PC-9 (cell line): ENCODE results near the gene CKAP4. TPM values are rescaled to one million over a fixed set of nuclear protein-coding genes. Genes with fewer than 3 reads are reported as not detected.

Experiments
- BruUV-seq: library from RNA; stranded (reverse); fragments of 400-500 nt; replicated peaks from 2 replicates; lab custom pipeline; 2021; lab: Mats Ljungman, UMichigan
- CTCF ChIA-PET: fragments of 300-600 bp; sonication (Branson Sonifier 250); formaldehyde crosslinking; loops from one replicate; lab custom pipeline; 2022; ENCODE audit warnings: antibody characterized with exemption; lab: Charles Lee
- POLR2A ChIA-PET: fragments of 300-600 bp; sonication (Branson Sonifier 250); formaldehyde crosslinking; loops from one replicate; lab custom pipeline; 2022; ENCODE audit warnings: antibody characterized with exemption; ENCODE audit not compliant: unreplicated experiment; lab: Charles Lee
- DNase-seq, 2 experiments: peaks; one replicate each; pipeline versions ENCODE4 v3.0.0 to v3.0.0-alpha.2; 2015 to 2022; ENCODE audit warnings: mixed read lengths in 1 of 2
- H2AFZ ChIP-seq: fragments of 200-600 bp; sonication (generic); 2 replicates; pipeline ENCODE4 v1.8.1; 2017; ENCODE audit warnings: antibody characterized with exemption
- H3F3A ChIP-seq: fragments of 200-600 bp; sonication (generic); 2 replicates; pipeline ENCODE4 v1.8.1; 2017; ENCODE audit warnings: antibody characterized with exemption, mild to moderate bottlenecking, low read depth; ENCODE audit not compliant: insufficient read depth
- H3K27ac ChIP-seq: fragments of 200-600 bp; sonication (generic); 2 replicates; pipeline ENCODE4 v1.6.1; 2016; ENCODE audit warnings: mixed run types
- H3K27me3 ChIP-seq: fragments of 200-600 bp; sonication (generic); 2 replicates; pipeline ENCODE4 v1.6.1; 2016; ENCODE audit warnings: low read depth, mixed run types; ENCODE audit not compliant: insufficient read depth
- H3K36me3 ChIP-seq: fragments of 200-600 bp; sonication (generic); 2 replicates; pipeline ENCODE4 v1.6.1; 2016; ENCODE audit warnings: low read depth, mixed run types
- H3K4me1 ChIP-seq: fragments of 200-600 bp; sonication (generic); replicated peaks from 2 replicates; pipeline ENCODE4 v1.6.1; 2016; ENCODE audit warnings: mixed run types; ENCODE audit not compliant: insufficient read depth
- H3K4me2 ChIP-seq: fragments of 200-600 bp; sonication (generic); 2 replicates; pipeline ENCODE4 v1.6.1; 2017; ENCODE audit warnings: mixed run types
- H3K4me3 ChIP-seq: fragments of 200-600 bp; sonication (generic); 2 replicates; pipeline ENCODE4 v1.6.1; 2016; ENCODE audit warnings: mixed run types
- H3K79me2 ChIP-seq: fragments of 200-600 bp; sonication (generic); 2 replicates; pipeline ENCODE4 v1.6.1; 2017; ENCODE audit warnings: low read depth, mixed run types
- H3K9me2 ChIP-seq: fragments of 200-600 bp; sonication (generic); 2 replicates; pipeline ENCODE4 v1.8.1; 2017; ENCODE audit warnings: mild to moderate bottlenecking; ENCODE audit not compliant: insufficient read depth
- H3K9me3 ChIP-seq: fragments of 200-600 bp; sonication (generic); 2 replicates; pipeline ENCODE4 v1.8.1; 2016; ENCODE audit warnings: low read depth; ENCODE audit not compliant: insufficient read depth
- H4K20me1 ChIP-seq: fragments of 200-600 bp; sonication (generic); 2 replicates; pipeline ENCODE4 v1.8.1; 2017; ENCODE audit not compliant: insufficient read depth
- EZH2 ChIP-seq: fragments of 200-600 bp; sonication (generic); IDR thresholded peaks from 2 replicates; pipeline ENCODE4 v1.8.0; 2017; ENCODE audit warnings: antibody characterized with exemption, low read depth
- intact Hi-C: fragments of 100-400 bp; cut with micrococcal nuclease; formaldehyde crosslinking; loops from one replicate; pipeline ENCODE4 v1.10.0; 2022; ENCODE audit not compliant: unreplicated experiment
- total RNA-seq: library from RNA; stranded (reverse); gene quantifications from 2 replicates; pipeline ENCODE4 v1.2.3, GENCODE V29; 2021
- TF ChIP-seq, protein P1 (sequence below): fragments of 200-600 bp; sonication (generic); conservative IDR thresholded peaks from 2 replicates; pipeline ENCODE4 v1.6.1; 2017; ENCODE audit warnings: mixed run types, antibody characterized with exemption, mild to moderate bottlenecking, moderate library complexity

Gene CKAP4
- total RNA-seq, 1 experiment from 2014 or later: 81.5 TPM

DNA sequence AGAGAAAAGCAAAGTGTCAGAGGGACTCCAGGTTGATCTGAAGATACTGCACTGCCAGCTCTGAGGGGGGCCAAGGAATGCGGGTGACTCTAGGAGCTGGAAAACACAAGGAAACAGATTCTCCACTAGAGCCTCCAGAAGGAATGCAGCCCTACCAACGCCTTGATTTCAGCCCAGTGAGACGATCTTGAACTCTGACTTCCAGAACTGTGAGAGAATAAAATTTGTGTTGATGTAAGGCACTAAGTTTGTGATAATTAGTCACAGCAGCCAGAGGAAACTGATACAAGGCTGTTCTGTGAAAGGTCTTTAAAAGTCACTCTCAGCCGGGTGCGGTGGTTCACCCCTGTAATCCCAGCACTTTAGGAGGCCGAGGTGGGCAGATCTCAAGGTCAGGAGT lies 34.2 kb downstream of the CKAP4 start:
- peaks cover 15% of the 10 kb centered on the region for H3K9me3 ChIP-seq
- CTCF ChIA-PET: no interaction called here
- no peak overlapping the region for H2AFZ ChIP-seq
- H4K20me1 ChIP-seq: no peaks in the 10 kb centered on the region
- peak in 1 of 2 experiments; percentile 33 for DNase-seq
- H3F3A ChIP-seq: no peaks in the 10 kb centered on the region
- peaks cover 58% of the 10 kb centered on the region for H3K27me3 ChIP-seq
- no peak overlapping the region for H3K4me3 ChIP-seq
- H3K79me2 ChIP-seq: no peaks in the 10 kb centered on the region
- intact Hi-C loops: no loop called here
- no peaks in the 10 kb centered on the region for H3K4me1 ChIP-seq
- no peak overlapping the region for H3K4me2 ChIP-seq
- no TSS peak for BruUV-seq
- POLR2A ChIA-PET: no interaction called here
- no peak overlapping the region for H3K27ac ChIP-seq
- no peaks in the 10 kb centered on the region for H3K9me2 ChIP-seq
- TF ChIP-seq, protein P1, sequence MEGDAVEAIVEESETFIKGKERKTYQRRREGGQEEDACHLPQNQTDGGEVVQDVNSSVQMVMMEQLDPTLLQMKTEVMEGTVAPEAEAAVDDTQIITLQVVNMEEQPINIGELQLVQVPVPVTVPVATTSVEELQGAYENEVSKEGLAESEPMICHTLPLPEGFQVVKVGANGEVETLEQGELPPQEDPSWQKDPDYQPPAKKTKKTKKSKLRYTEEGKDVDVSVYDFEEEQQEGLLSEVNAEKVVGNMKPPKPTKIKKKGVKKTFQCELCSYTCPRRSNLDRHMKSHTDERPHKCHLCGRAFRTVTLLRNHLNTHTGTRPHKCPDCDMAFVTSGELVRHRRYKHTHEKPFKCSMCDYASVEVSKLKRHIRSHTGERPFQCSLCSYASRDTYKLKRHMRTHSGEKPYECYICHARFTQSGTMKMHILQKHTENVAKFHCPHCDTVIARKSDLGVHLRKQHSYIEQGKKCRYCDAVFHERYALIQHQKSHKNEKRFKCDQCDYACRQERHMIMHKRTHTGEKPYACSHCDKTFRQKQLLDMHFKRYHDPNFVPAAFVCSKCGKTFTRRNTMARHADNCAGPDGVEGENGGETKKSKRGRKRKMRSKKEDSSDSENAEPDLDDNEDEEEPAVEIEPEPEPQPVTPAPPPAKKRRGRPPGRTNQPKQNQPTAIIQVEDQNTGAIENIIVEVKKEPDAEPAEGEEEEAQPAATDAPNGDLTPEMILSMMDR: no peak
- TF ChIP-seq EZH2: no peak
- no peaks in the 10 kb centered on the region for H3K36me3 ChIP-seq

- H3K4me3 ChIP-seq: no peak overlapping the region
- TF ChIP-seq, protein P1: no peak
- no peak for TF ChIP-seq EZH2
- H2AFZ ChIP-seq: no peak overlapping the region
- H3K79me2 ChIP-seq: no peaks in the 10 kb centered on the region
- intact Hi-C loops: no loop called here
- BruUV-seq: no TSS peak
- ChIA-PET CTCF (no interaction called here), POLR2A (no interaction called here)
- DNase-seq: peak in 1 of 2 experiments; percentile 26
- H3K36me3 ChIP-seq: no peaks in the 10 kb centered on the region
- H3K9me3 ChIP-seq: no peaks in the 10 kb centered on the region
- no peaks in the 10 kb centered on the region for H4K20me1 ChIP-seq
- H3F3A ChIP-seq: no peaks in the 10 kb centered on the region
- no peaks in the 10 kb centered on the region for H3K9me2 ChIP-seq
- H3K27ac ChIP-seq: no peak overlapping the region
- H3K27me3 ChIP-seq: peaks cover 65% of the 10 kb centered on the region
- no peaks in the 10 kb centered on the region for H3K4me1 ChIP-seq
- no peak overlapping the region for H3K4me2 ChIP-seq
These were observed 35.8 kb downstream of the CKAP4 start for GRCh38 chr12:106211973-106212372.

DNA sequence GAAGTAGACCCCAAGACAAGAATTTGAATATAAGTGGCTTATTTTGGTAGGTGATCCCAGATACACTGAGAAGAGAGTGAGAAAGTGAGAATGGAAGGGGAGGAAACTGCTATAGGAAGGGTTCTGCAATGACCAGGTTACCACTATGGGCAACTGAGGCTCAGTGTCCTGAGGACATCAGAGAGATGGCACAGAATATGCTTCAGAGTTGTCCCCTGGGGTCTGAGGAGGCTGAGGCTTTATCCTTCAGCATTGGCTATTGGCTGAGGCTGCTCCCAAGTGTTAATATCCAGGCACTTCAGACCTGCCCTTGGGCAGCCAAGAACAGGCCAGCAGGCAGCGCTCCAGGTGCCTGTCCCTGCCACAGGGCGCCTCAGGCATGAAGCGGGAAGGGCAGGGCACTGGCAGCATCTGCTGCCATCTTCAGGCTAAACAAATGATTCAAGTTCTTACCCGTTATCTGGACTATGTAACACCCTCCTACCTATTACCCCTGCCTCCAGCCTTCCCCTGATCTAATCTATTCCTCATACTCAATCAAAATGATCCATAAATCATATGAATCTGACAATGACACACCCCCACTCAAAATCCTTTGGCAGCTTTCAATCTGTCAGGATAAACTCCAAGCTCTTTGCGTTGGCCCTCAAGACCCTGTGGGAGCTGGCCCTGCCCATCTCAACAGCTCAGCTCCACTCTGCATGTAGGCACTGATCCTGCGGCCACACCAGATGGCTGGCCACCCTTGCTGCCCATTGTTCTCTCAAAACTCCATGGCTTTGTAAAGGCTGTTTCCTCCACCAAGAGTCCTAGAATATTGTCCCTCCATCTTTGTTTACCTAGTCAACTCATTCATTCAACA lies 42.4 kb downstream of the CKAP4 start:
- DNase-seq: peak; percentile 46 to 47
- no peak overlapping the region for H3K27ac ChIP-seq
- no peak overlapping the region for H3K4me3 ChIP-seq
- CTCF ChIA-PET: no interaction called here
- no peaks in the 10 kb centered on the region for H3K9me3 ChIP-seq
- TF ChIP-seq, protein P1: peak; percentile 50
- no peak for TF ChIP-seq EZH2
- H3K9me2 ChIP-seq: no peaks in the 10 kb centered on the region
- H3K79me2 ChIP-seq: no peaks in the 10 kb centered on the region
- POLR2A ChIA-PET: no interaction called here
- H4K20me1 ChIP-seq: no peaks in the 10 kb centered on the region
- intact Hi-C loops: loop anchor here (1.0 to 5.0 kb wide), 2 partner anchors 68 to 785 kb away; partner anchors contain the start of gene NUAK1
- H2AFZ ChIP-seq: no peak overlapping the region
- H3F3A ChIP-seq: no peaks in the 10 kb centered on the region
- H3K27me3 ChIP-seq: peaks cover 22% of the 10 kb centered on the region
- H3K4me2 ChIP-seq: no peak overlapping the region
- BruUV-seq: no TSS peak
- no peaks in the 10 kb centered on the region for H3K4me1 ChIP-seq
- H3K36me3 ChIP-seq: no peaks in the 10 kb centered on the region
